IMR-90 (cell line): ENCODE measurements around the gene HBD. TPM values are rescaled to one million over a fixed set of nuclear protein-coding genes. Genes with fewer than 3 reads are reported as not detected.
A peak's percentile ranks its signal among the peaks of the same experiment; 100 is the strongest.

Source experiments
- ATAC-seq: fragments of 200-7000 bp; cut with Tn5 transposase; 2 replicates; pipeline ENCODE4 v1.9.1; 2020; ENCODE audit warnings: low read depth, mild to moderate bottlenecking, moderate library complexity
- BruUV-seq: library from RNA; stranded (reverse); fragments of 400-500 nt; replicated peaks from 2 replicates; lab custom pipeline; 2021; lab: Mats Ljungman, UMichigan
- CTCF ChIA-PET: fragments of 300-600 bp; formaldehyde crosslinking; extraction: SDS; loops from one replicate; lab custom pipeline; 2021; ENCODE audit warnings: antibody characterized with exemption; lab: Yijun Ruan, JAX
- POLR2A ChIA-PET: fragments of 300-600 bp; sonication (Branson Sonifier 250); formaldehyde crosslinking; loops from one replicate; lab custom pipeline; 2022; ENCODE audit warnings: antibody characterized with exemption; ENCODE audit not compliant: unreplicated experiment; lab: Charles Lee
- DNase-seq: peaks from one replicate; pipeline ENCODE4 v3.0.0; 2013
- H2AFZ ChIP-seq: replicated peaks from 2 replicates; pipeline ENCODE3; 2013; ENCODE audit warnings: low read length, mild to moderate bottlenecking; ENCODE audit not compliant: poor library complexity
- H2AK5ac ChIP-seq: 2 replicates; pipeline ENCODE4 v1.6.1; 2013; ENCODE audit warnings: low read depth, low read length, inconsistent platforms
- H2AK9ac ChIP-seq: replicated peaks from 2 replicates; pipeline ENCODE3; 2013; ENCODE audit warnings: mild to moderate bottlenecking, low read depth, low read length, moderate library complexity; ENCODE audit not compliant: poor library complexity
- H2BK120ac ChIP-seq: 2 replicates; pipeline ENCODE4 v1.6.1; 2013; ENCODE audit warnings: low read depth, low read length, inconsistent platforms
- H2BK15ac ChIP-seq: 3 replicates; pipeline ENCODE4 v1.6.1; 2013; ENCODE audit warnings: low read depth, low read length, inconsistent platforms
- H2BK20ac ChIP-seq: 2 replicates; pipeline ENCODE4 v1.6.1; 2013; ENCODE audit warnings: low read depth, mild to moderate bottlenecking, inconsistent platforms, low read length, moderate library complexity
- H2BK5ac ChIP-seq: 2 replicates; pipeline ENCODE4 v1.6.1; 2013; ENCODE audit warnings: mild to moderate bottlenecking, low read depth, low read length, inconsistent platforms; ENCODE audit not compliant: poor library complexity, severe bottlenecking
- H3K14ac ChIP-seq: replicated peaks from 2 replicates; pipeline ENCODE4 v1.6.1; 2013; ENCODE audit warnings: low read depth, low read length, inconsistent platforms
- H3K18ac ChIP-seq: 2 replicates; pipeline ENCODE4 v1.6.1; 2013; ENCODE audit warnings: low read depth, low read length, control low read depth
- H3K23ac ChIP-seq: 2 replicates; pipeline ENCODE4 v1.6.1; 2013; ENCODE audit warnings: low read depth, low read length, inconsistent platforms
- H3K27ac ChIP-seq: 2 replicates; pipeline ENCODE4 v1.5.1; 2013; ENCODE audit warnings: mild to moderate bottlenecking, control low read depth, low read length; ENCODE audit not compliant: insufficient read depth
- H3K27me3 ChIP-seq: 2 replicates; pipeline ENCODE4 v1.6.1; 2013; ENCODE audit warnings: low read length; ENCODE audit not compliant: control insufficient read depth, insufficient read depth
- H3K36me3 ChIP-seq: 2 replicates; pipeline ENCODE4 v1.6.1; 2013; ENCODE audit warnings: low read length, mixed read lengths; ENCODE audit not compliant: control insufficient read depth, insufficient read depth
- H3K4ac ChIP-seq: 2 replicates; pipeline ENCODE4 v1.6.1; 2013; ENCODE audit warnings: low read depth, low read length, inconsistent platforms
- H3K4me1 ChIP-seq: 2 replicates; pipeline ENCODE4 v1.6.1; 2013; ENCODE audit warnings: low read length, mixed read lengths; ENCODE audit not compliant: control insufficient read depth, insufficient read depth
- H3K4me2 ChIP-seq: 2 replicates; pipeline ENCODE4 v1.6.1; 2013; ENCODE audit warnings: low read depth, mild to moderate bottlenecking, control low read depth, low read length, moderate library complexity
- H3K4me3 ChIP-seq: 2 replicates; pipeline ENCODE4 v1.5.1; 2013; ENCODE audit warnings: low read depth, mild to moderate bottlenecking, control low read depth, low read length, moderate library complexity; ENCODE audit not compliant: insufficient read depth
- H3K56ac ChIP-seq: 2 replicates; pipeline ENCODE4 v1.6.1; 2013; ENCODE audit warnings: low read length, inconsistent platforms; ENCODE audit not compliant: insufficient read depth; ENCODE audit errors: extremely low read depth
- H3K79me1 ChIP-seq, 2 experiments: 2 replicates each; pipeline ENCODE4 v1.6.1; 2013; ENCODE audit warnings: low read length in 2 of 2, inconsistent platforms in 1 of 2, low read depth in 1 of 2
- H3K9ac ChIP-seq: 2 replicates; pipeline ENCODE4 v1.6.1; 2013; ENCODE audit warnings: low read depth, low read length, control low read depth
- H3K9me1 ChIP-seq: 2 replicates; pipeline ENCODE4 v1.6.1; 2013; ENCODE audit warnings: low read length, inconsistent platforms; ENCODE audit not compliant: insufficient read depth
- H3K9me3 ChIP-seq: 2 replicates; pipeline ENCODE4 v1.6.1; 2013; ENCODE audit warnings: low read length; ENCODE audit not compliant: control insufficient read depth, insufficient read depth
- H4K20me1 ChIP-seq: 2 replicates; pipeline ENCODE4 v1.6.1; 2013; ENCODE audit warnings: low read length, inconsistent platforms; ENCODE audit not compliant: insufficient read depth
- H4K5ac ChIP-seq: 2 replicates; pipeline ENCODE4 v1.6.1; 2013; ENCODE audit warnings: mild to moderate bottlenecking, low read depth, low read length, control low read depth
- H4K8ac ChIP-seq, 2 experiments: 2 replicates each; pipeline ENCODE4 v1.6.1; 2013; ENCODE audit warnings: low read depth in 2 of 2, low read length in 2 of 2, control low read depth in 1 of 2, inconsistent platforms in 1 of 2
- H4K91ac ChIP-seq: 2 replicates; pipeline ENCODE4 v1.6.1; 2013; ENCODE audit warnings: low read depth, low read length, inconsistent platforms; ENCODE audit not compliant: insufficient read depth
- BHLHE40 ChIP-seq: fragments of 150-350 bp; IDR thresholded peaks from 2 replicates; pipeline ENCODE4 v1.6.1; 2016; ENCODE audit warnings: mild to moderate bottlenecking, low read depth, low read length
- CEBPB ChIP-seq: IDR thresholded peaks from 2 replicates; pipeline ENCODE4 v1.6.1; 2012; ENCODE audit warnings: low read depth, low read length, improper control_type of control experiment
- CHD1 ChIP-seq: IDR thresholded peaks from 2 replicates; pipeline ENCODE4 v1.6.1; 2012; ENCODE audit warnings: low read depth, low read length, improper control_type of control experiment
- CTCF ChIP-seq: conservative IDR thresholded peaks from 2 replicates; pipeline ENCODE4 v1.5.1; 2012; ENCODE audit warnings: mild to moderate bottlenecking, low read depth, low read length, improper control_type of control experiment
- FOS ChIP-seq: fragments of 150-350 bp; IDR thresholded peaks from 2 replicates; pipeline ENCODE4 v1.6.1; 2016; ENCODE audit warnings: low read depth, low read length
- MAFK ChIP-seq: IDR thresholded peaks from 2 replicates; pipeline ENCODE4 v1.6.1; 2012; ENCODE audit warnings: low read depth, low read length, improper control_type of control experiment
- MAZ ChIP-seq: IDR thresholded peaks from 2 replicates; pipeline ENCODE4 v1.6.1; 2012; ENCODE audit warnings: low read depth, mild to moderate bottlenecking, low read length, improper control_type of control experiment, moderate library complexity, borderline replicate concordance
- MXI1 ChIP-seq: IDR thresholded peaks from 2 replicates; pipeline ENCODE4 v1.6.1; 2012; ENCODE audit warnings: low read depth, mild to moderate bottlenecking, low read length, moderate library complexity, borderline replicate concordance
- NFE2L2 ChIP-seq: fragments of 150-350 bp; IDR thresholded peaks from 2 replicates; pipeline ENCODE4 v1.6.1; 2016; ENCODE audit warnings: low read depth, mild to moderate bottlenecking, low read length
- POLR2A ChIP-seq: IDR thresholded peaks from 2 replicates; pipeline ENCODE4 v1.6.1; 2012; ENCODE audit warnings: mild to moderate bottlenecking, low read depth, low read length
- RAD21 ChIP-seq: IDR thresholded peaks from 2 replicates; pipeline ENCODE4 v1.6.1; 2012; ENCODE audit warnings: low read length, improper control_type of control experiment
- RCOR1 ChIP-seq: IDR thresholded peaks from 2 replicates; pipeline ENCODE4 v1.6.1; 2012; ENCODE audit warnings: mild to moderate bottlenecking, low read length, improper control_type of control experiment; ENCODE audit not compliant: insufficient replicate concordance
- RFX5 ChIP-seq: IDR thresholded peaks from 2 replicates; pipeline ENCODE4 v1.8.0; 2012; ENCODE audit warnings: low read depth, mild to moderate bottlenecking, low read length, moderate library complexity
- SMC3 ChIP-seq: fragments of 150-350 bp; IDR thresholded peaks from 2 replicates; pipeline ENCODE4 v1.6.1; 2016; ENCODE audit warnings: low read depth, mild to moderate bottlenecking, antibody characterized with exemption, low read length, moderate library complexity
- USF2 ChIP-seq: fragments of 150-350 bp; IDR thresholded peaks from 2 replicates; pipeline ENCODE4 v1.6.1; 2017; ENCODE audit warnings: mild to moderate bottlenecking, antibody characterized with exemption, low read length, low read depth
- WGBS, 2 experiments: methylation state at CpG; one replicate each; pipeline versions ENCODE4 v1.1.5 to v1.1.7; 2013; ENCODE audit warnings: missing lambda C conversion rate in 2 of 2; ENCODE audit not compliant: insufficient read length in 1 of 2; ENCODE audit errors: extremely low coverage in 2 of 2; 5-methylcytosine and 5-hydroxymethylcytosine counted together
- dilution Hi-C: fragments of 300-500 bp; cut with HindIII; formaldehyde crosslinking; loops from one replicate; pipeline ENCODE4 v1.14.3; 2018; ENCODE audit warnings: low sequenced_read_pairs; ENCODE audit not compliant: unreplicated experiment
- in situ Hi-C: fragments of 300-500 bp; cut with MboI; formaldehyde crosslinking; loops from 3 replicates; pipeline ENCODE4 v1.14.3; 2019; ENCODE audit warnings: low sequenced_read_pairs, inconsistent platforms, mixed read lengths
- intact Hi-C: fragments of 100-400 bp; cut with micrococcal nuclease; formaldehyde crosslinking; loops from 2 replicates; pipeline ENCODE4 v1.10.0; 2022
- polyA plus RNA-seq, 3 experiments: library from polyadenylated mRNA; depleted of rRNA; stranded (reverse); fragments of >200 nt; gene quantifications; 2 replicates each; pipeline ENCODE4 v1.2.3, GENCODE V29; 2012; ENCODE audit warnings: low replicate concordance in 1 of 3
- total RNA-seq: library from RNA; depleted of rRNA; stranded (reverse); fragments of >200 nt; gene quantifications from 2 replicates; pipeline ENCODE4 v1.2.3, GENCODE V29; 2012
- TF ChIP-seq, protein P1 (sequence below): fragments of 150-350 bp; IDR thresholded peaks from 2 replicates; pipeline ENCODE4 v1.6.1; 2016; ENCODE audit warnings: low read depth, mild to moderate bottlenecking, low read length, moderate library complexity, borderline replicate concordance

The HBD gene
- total and polyA plus RNA-seq, 2 of the 4 experiments (the other 2 are of a cell fraction): 6.3 to 12.0 TPM

- no peaks in the 10 kb centered on the region for H3K36me3 ChIP-seq
- no peak overlapping the region for H2BK20ac ChIP-seq
- no peak overlapping the region for H3K56ac ChIP-seq
- no peak overlapping the region for H4K91ac ChIP-seq
- no peak overlapping the region for H2AFZ ChIP-seq
- H3K27me3 ChIP-seq: no peaks in the 10 kb centered on the region
- no peaks in the 10 kb centered on the region for H3K9me3 ChIP-seq
- intact Hi-C loops (no loop called here), dilution Hi-C loops (no loop called here), in situ Hi-C loops (no loop called here)
- H3K9ac ChIP-seq: no peak overlapping the region
- no peak overlapping the region for H4K8ac ChIP-seq
- no peak overlapping the region for H4K5ac ChIP-seq
- H3K18ac ChIP-seq: no peak overlapping the region
- H4K20me1 ChIP-seq: no peaks in the 10 kb centered on the region
- no peak overlapping the region for H3K27ac ChIP-seq
- no peak overlapping the region for H3K4me3 ChIP-seq
- WGBS, 2 experiments: no CpG with 5 or more reads among the region's 1 CpG
- ATAC-seq: no peak
- no peak overlapping the region for H2AK9ac ChIP-seq
- H2BK120ac ChIP-seq: no peak overlapping the region
- H2AK5ac ChIP-seq: no peak overlapping the region
- H3K79me1 ChIP-seq: no peaks in the 10 kb centered on the region
- DNase-seq: no peak
- ChIA-PET CTCF (no interaction called here), POLR2A (no interaction called here)
- H2BK5ac ChIP-seq: peak overlapping the region; percentile 29
- no TSS peak for BruUV-seq
- no peak for TF ChIP-seq NFE2L2
- TF ChIP-seq MAZ: no peak
- TF ChIP-seq FOS: no peak
- TF ChIP-seq POLR2A: no peak
- TF ChIP-seq MXI1: no peak
- no peak for TF ChIP-seq SMC3
- TF ChIP-seq CTCF: no peak
- TF ChIP-seq, protein P1, sequence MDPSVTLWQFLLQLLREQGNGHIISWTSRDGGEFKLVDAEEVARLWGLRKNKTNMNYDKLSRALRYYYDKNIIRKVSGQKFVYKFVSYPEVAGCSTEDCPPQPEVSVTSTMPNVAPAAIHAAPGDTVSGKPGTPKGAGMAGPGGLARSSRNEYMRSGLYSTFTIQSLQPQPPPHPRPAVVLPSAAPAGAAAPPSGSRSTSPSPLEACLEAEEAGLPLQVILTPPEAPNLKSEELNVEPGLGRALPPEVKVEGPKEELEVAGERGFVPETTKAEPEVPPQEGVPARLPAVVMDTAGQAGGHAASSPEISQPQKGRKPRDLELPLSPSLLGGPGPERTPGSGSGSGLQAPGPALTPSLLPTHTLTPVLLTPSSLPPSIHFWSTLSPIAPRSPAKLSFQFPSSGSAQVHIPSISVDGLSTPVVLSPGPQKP: no peak
- TF ChIP-seq MAFK: no peak
- TF ChIP-seq RCOR1: no peak
- TF ChIP-seq CEBPB: no peak
- TF ChIP-seq CHD1: no peak
- no peak for TF ChIP-seq RFX5
- no peak for TF ChIP-seq USF2
- TF ChIP-seq RAD21: no peak
- TF ChIP-seq BHLHE40: no peak
- no peak overlapping the region for H3K4ac ChIP-seq
- H3K4me1 ChIP-seq: peaks cover 3% of the 10 kb centered on the region
- no peak overlapping the region for H3K14ac ChIP-seq
- H2BK15ac ChIP-seq: no peak overlapping the region
- no peak overlapping the region for H3K23ac ChIP-seq
- peaks cover 6% of the 10 kb centered on the region; the same call in 1 of the 2 replicates for H3K9me1 ChIP-seq
- H3K4me2 ChIP-seq: no peak overlapping the region
These were observed 4.0 kb downstream of the HBD start for GRCh38 chr11:5230266-5230665.
